Astrocyte of the spinal cord (primary cell): ENCODE data around the gene CDK14.
A peak's percentile ranks its signal among the peaks of the same experiment; 100 is the strongest.

ENCODE experiments used
- DNase-seq: peaks from one replicate; pipeline ENCODE4 v3.0.0; 2011; ENCODE audit warnings: low read depth, low spot score
- H3K4me3 ChIP-seq: 2 replicates; pipeline ENCODE4 v1.5.1; 2011; ENCODE audit warnings: low read depth, mild to moderate bottlenecking, low read length, moderate library complexity
- CTCF ChIP-seq: IDR thresholded peaks from 2 replicates; pipeline ENCODE4 v1.5.1; 2012; ENCODE audit warnings: low read depth, mild to moderate bottlenecking, low read length, inconsistent platforms
- in situ Hi-C: cut with HindIII; loops from 2 replicates; pipeline ENCODE4 v1.10.0; 2017; ENCODE audit warnings: low sequenced_read_pairs

CDK14 gene

DNA sequence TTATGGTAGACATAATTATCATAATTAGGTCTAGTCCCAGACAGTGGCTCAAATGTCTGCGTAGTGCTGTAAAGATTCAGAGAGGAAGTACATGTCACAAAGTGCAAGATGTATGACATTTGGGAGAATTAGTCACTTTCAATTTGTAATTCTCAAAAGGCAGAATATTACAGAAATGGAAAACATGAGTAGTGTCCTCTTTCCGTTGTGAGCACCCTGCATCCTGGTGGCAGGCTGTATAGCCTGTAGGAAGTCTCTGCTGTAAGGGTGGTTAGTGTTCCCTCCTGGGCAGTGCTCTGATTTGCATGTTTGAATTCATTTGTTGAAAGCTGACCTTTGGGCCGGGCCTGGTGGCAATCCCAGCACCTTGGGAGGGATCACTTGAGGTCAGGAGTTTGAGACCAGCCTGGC, 17.0 kb downstream of the CDK14 start:
- in situ Hi-C loops = no loop called here
- DNase-seq = peak; percentile 22
- no peak overlapping the region for H3K4me3 ChIP-seq

GRCh38 chr7:90617442-90617841, 21.3 kb downstream of the CDK14 start:
- in situ Hi-C loops = no loop called here
- no peak for DNase-seq
- no peak for TF ChIP-seq CTCF
- no peak overlapping the region for H3K4me3 ChIP-seq

More for the DNA sequence above, 17.0 kb downstream of the CDK14 start:
- TF ChIP-seq CTCF = no peak

DNA sequence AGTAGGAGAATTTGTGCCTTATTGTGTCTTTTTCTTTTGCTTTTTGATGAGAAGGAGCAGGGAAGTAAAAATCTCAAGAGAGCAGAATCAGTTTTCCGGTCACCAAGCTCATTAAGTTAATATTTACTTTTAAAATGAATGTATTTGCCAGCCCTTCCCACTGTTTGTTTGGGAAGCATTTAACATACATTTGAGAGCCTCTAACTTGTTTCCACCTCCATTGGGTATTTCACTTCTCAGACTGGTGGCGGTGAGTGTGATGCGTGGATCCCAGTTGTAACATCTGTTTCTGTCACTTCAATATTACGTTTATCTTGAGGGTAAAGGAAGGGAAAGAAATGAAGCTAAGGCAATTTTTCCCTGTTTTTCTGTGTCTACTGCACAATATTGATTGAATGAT, 22.8 kb downstream of the CDK14 start:
- in situ Hi-C loops = no loop called here
- no peak overlapping the region for H3K4me3 ChIP-seq
- TF ChIP-seq CTCF = no peak
- DNase-seq = no peak

- in situ Hi-C loops = no loop called here
- DNase-seq = no peak
- no peak overlapping the region for H3K4me3 ChIP-seq
- TF ChIP-seq CTCF = no peak
These were observed 25.1 kb downstream of the CDK14 start for GRCh38 chr7:90621125-90621746.

DNA sequence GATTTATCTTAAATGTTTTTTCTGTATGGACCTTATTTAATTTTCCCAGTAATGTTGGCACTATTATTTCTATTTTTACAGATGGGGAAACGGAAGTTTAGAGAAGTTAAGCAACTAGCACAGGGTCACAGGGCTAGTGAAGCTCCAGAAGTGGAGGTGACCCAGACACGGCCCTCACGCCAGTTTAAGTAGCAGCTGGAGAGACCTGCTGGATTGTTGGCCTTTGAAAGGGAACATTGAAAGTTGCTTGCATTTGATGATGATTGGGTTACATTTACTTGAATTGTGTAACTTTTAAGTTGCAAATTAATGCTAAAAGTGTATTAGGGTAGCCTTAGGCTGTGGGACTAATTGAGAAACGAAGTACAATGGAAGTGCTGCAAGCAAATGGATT, 25.6 kb downstream of the CDK14 start:
- no peak for DNase-seq
- no peak for TF ChIP-seq CTCF
- in situ Hi-C loops = no loop called here
- H3K4me3 ChIP-seq = no peak overlapping the region

GRCh38 chr7:90622670-90623069, 26.5 kb downstream of the CDK14 start:
- no peak overlapping the region for H3K4me3 ChIP-seq
- DNase-seq = no peak
- in situ Hi-C loops = no loop called here
- TF ChIP-seq CTCF = no peak
